Activated naive CD4-positive, alpha-beta T cell treated with Interleukin-2 at 50 U/mL for 16 hours (primary cell): Measurements from ENCODE around the gene ARNT2.

Experiments used
- DNase-seq: peaks from one replicate; pipeline ENCODE4 v3.0.0-alpha.2; 2020

ARNT2 gene

GRCh38 chr15:80444680-80445251 is 40.6 kb downstream of the ARNT2 start:
- no peak for DNase-seq

- no peak for DNase-seq
Measured at GRCh38 chr15:80445300-80446041, 41.3 kb downstream of the ARNT2 start.

- DNase-seq: no peak
Measured at GRCh38 chr15:80447077-80447476, 42.9 kb downstream of the ARNT2 start.

- no peak for DNase-seq
Measured at GRCh38 chr15:80449825-80450224, 45.6 kb downstream of the ARNT2 start.

- DNase-seq: no peak
Measured at GRCh38 chr15:80450811-80451321, 46.7 kb downstream of the ARNT2 start.

- DNase-seq: no peak
Measured at GRCh38 chr15:80452166-80452565, 48.0 kb downstream of the ARNT2 start.

- DNase-seq: no peak
Measured at GRCh38 chr15:80455051-80455648, 51.0 kb downstream of the ARNT2 start.

GRCh38 chr15:80455668-80456442 is 51.7 kb downstream of the ARNT2 start:
- peak; percentile 46 for DNase-seq

GRCh38 chr15:80456517-80457492 is 52.6 kb downstream of the ARNT2 start:
- DNase-seq: no peak

- no peak for DNase-seq
Measured at GRCh38 chr15:80457896-80458295, 53.7 kb downstream of the ARNT2 start.

- DNase-seq: no peak
Measured at GRCh38 chr15:80458580-80458979, 54.4 kb downstream of the ARNT2 start.

GRCh38 chr15:80459380-80459779 is 55.2 kb downstream of the ARNT2 start:
- DNase-seq: no peak

GRCh38 chr15:80459818-80460217 is 55.6 kb downstream of the ARNT2 start:
- no peak for DNase-seq

- DNase-seq: no peak
Measured at GRCh38 chr15:80461356-80462095, 57.3 kb downstream of the ARNT2 start.

- DNase-seq: no peak
Measured at GRCh38 chr15:80462111-80462510, 57.9 kb downstream of the ARNT2 start.

GRCh38 chr15:80462836-80463512 is 58.8 kb downstream of the ARNT2 start:
- DNase-seq: no peak

- DNase-seq: no peak
Measured at GRCh38 chr15:80464951-80465625, 60.9 kb downstream of the ARNT2 start.

GRCh38 chr15:80465626-80466005 is 61.4 kb downstream of the ARNT2 start:
- DNase-seq: no peak

- no peak for DNase-seq
Measured at GRCh38 chr15:80466543-80466942, 62.4 kb downstream of the ARNT2 start.

- DNase-seq: no peak
Measured at GRCh38 chr15:80467311-80467714, 63.1 kb downstream of the ARNT2 start.
